Keratinocyte (primary cell): ENCODE measurements around the gene TMEM132C. TPM values are rescaled to one million over a fixed set of nuclear protein-coding genes. Genes with fewer than 3 reads are reported as not detected.

Experiments
- DNase-seq: peaks from one replicate; pipeline ENCODE4 v3.0.0-alpha.2; 2011; ENCODE audit warnings: low read depth, missing footprints, low spot score
- FAIRE-seq: peaks from 2 replicates; lab custom pipeline; 2011; peaks lifted over from hg19 to GRCh38; lab: Jason Lieb, UNC
- H2AFZ ChIP-seq: 2 replicates; pipeline ENCODE4 v1.6.0; 2012; ENCODE audit warnings: low read length, control low read depth, inconsistent platforms; ENCODE audit not compliant: control insufficient read depth
- H3K27ac ChIP-seq: 2 replicates; pipeline ENCODE4 v1.5.1; 2011; ENCODE audit warnings: low read length; ENCODE audit not compliant: control insufficient read depth, insufficient read depth
- H3K27me3 ChIP-seq: 3 replicates; pipeline ENCODE4 v1.6.0; 2011; ENCODE audit warnings: low read length; ENCODE audit not compliant: control insufficient read depth, insufficient read depth; ENCODE audit errors: extremely low read depth
- H3K36me3 ChIP-seq, 2 experiments: 2 replicates in 1 of 2; 3 replicates in 1 of 2; pipeline ENCODE4 v1.5.1; 2011; ENCODE audit warnings: low read length in 2 of 2, mild to moderate bottlenecking in 1 of 2; ENCODE audit not compliant: control insufficient read depth in 2 of 2, insufficient read depth in 2 of 2; ENCODE audit errors: extremely low read depth in 1 of 2
- H3K4me1 ChIP-seq: 3 replicates; pipeline ENCODE4 v1.5.1; 2011; ENCODE audit warnings: low read length; ENCODE audit not compliant: control insufficient read depth, insufficient read depth; ENCODE audit errors: extremely low read depth
- H3K4me2 ChIP-seq: 3 replicates; pipeline ENCODE4 v1.6.0; 2011; ENCODE audit warnings: low read depth, low read length; ENCODE audit not compliant: control insufficient read depth, insufficient read depth; ENCODE audit errors: extremely low read depth
- H3K4me3 ChIP-seq, 3 experiments: fragments of 200-600 bp in 1 of 3; sonication (generic) in 1 of 3; 2 replicates in 2 of 3; 3 replicates in 1 of 3; pipeline ENCODE4 v1.5.1; 2011 to 2016; ENCODE audit warnings: low read length in 3 of 3, mild to moderate bottlenecking in 3 of 3, control low read depth in 2 of 3, inconsistent platforms in 1 of 3, low read depth in 1 of 3, mixed read lengths in 1 of 3, mixed run types in 1 of 3, moderate library complexity in 1 of 3; ENCODE audit not compliant: control insufficient read depth in 2 of 3, insufficient read depth in 2 of 3; ENCODE audit errors: extremely low read depth in 1 of 3
- H3K79me2 ChIP-seq: 2 replicates; pipeline ENCODE4 v1.6.0; 2012; ENCODE audit warnings: low read length; ENCODE audit not compliant: control insufficient read depth, insufficient read depth
- H3K9ac ChIP-seq: 3 replicates; pipeline ENCODE4 v1.6.0; 2011; ENCODE audit warnings: low read length; ENCODE audit not compliant: control insufficient read depth, insufficient read depth; ENCODE audit errors: extremely low read depth
- H3K9me1 ChIP-seq: 3 replicates; pipeline ENCODE4 v1.6.0; 2011; ENCODE audit warnings: low read length; ENCODE audit not compliant: control insufficient read depth, insufficient read depth; ENCODE audit errors: extremely low read depth
- H3K9me3 ChIP-seq: 2 replicates; pipeline ENCODE4 v1.5.1; 2012; ENCODE audit warnings: low read depth, low read length; ENCODE audit not compliant: control insufficient read depth
- H4K20me1 ChIP-seq: 3 replicates; pipeline ENCODE4 v1.6.0; 2011; ENCODE audit warnings: low read length; ENCODE audit not compliant: control insufficient read depth, insufficient read depth; ENCODE audit errors: extremely low read depth
- EZH2 ChIP-seq: IDR thresholded peaks from one replicate; pipeline ENCODE4 v1.6.1; 2012; ENCODE audit warnings: inconsistent platforms, mild to moderate bottlenecking, low read length, moderate library complexity
- dilution Hi-C: fragments of 300-500 bp; cut with MboI; formaldehyde crosslinking; loops from one replicate; pipeline ENCODE4 v1.7.0; 2020; ENCODE audit warnings: low sequenced_read_pairs; ENCODE audit not compliant: extremely low pct_ligation_motif_present
- polyA plus RNA-seq, 5 experiments: library from polyadenylated mRNA; depleted of rRNA in 3 of 5; stranded (reverse) in 3 of 5; stranded (forward) in 1 of 5; unstranded in 1 of 5; fragments of >200 nt; gene quantifications; 1 replicate in 1 of 5; 2 replicates in 3 of 5; 3 replicates in 1 of 5; pipeline versions ENCODE4 v1.2.1 to v1.2.3, GENCODE V29; 2011 to 2012; ENCODE audit warnings: missing spikeins in 2 of 5, low read depth in 1 of 5, low replicate concordance in 1 of 5
- TF ChIP-seq, protein P1 (sequence below), 3 experiments: IDR thresholded peaks in 1 of 3; conservative IDR thresholded peaks in 1 of 3; optimal IDR thresholded peaks in 1 of 3; 2 replicates in 2 of 3; 3 replicates in 1 of 3; pipeline versions ENCODE3 to v1.5.1; 2011; ENCODE audit warnings: low read length in 3 of 3, mild to moderate bottlenecking in 3 of 3, moderate library complexity in 2 of 3, control low read depth in 1 of 3, inconsistent platforms in 1 of 3; ENCODE audit not compliant: insufficient read depth in 2 of 3; ENCODE audit errors: extremely low read depth in 1 of 3

TMEM132C gene
- polyA plus RNA-seq, 1 donor (not counting 4 experiments of a cell fraction or from before 2014, with no cell fraction given): not detected

DNA sequence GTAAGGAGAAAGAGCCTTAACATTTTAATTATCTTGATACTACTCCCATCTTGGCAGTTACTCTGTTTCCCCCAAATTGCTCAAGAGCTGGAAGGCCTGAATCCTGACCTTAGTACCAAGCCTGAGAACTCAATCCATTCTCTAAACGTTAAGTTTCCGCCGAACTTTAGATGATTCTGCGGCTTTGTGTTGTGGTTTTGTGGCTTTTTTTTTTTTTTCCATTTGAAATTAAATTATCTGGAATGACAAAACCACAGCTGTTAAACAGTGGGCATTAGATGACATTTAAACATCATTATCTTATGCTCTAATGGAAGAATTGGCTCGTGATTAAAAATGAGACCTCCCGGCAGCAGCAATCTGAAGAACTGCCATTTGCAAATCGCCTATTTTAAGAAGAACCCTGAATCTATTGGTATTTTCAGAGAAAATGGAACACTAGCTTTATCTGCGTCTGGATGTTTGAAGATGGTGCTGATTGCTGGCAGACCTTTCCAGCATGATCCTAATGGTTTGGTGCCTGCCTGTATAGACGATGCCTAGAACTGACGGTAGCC lies 38.4 kb downstream of the TMEM132C start:
- DNase-seq: no peak
- no peaks in the 10 kb centered on the region for H3K4me1 ChIP-seq
- dilution Hi-C loops: no loop called here
- no peaks in the 10 kb centered on the region for H3K27me3 ChIP-seq
- no peak overlapping the region for H3K4me3 ChIP-seq
- no peak for FAIRE-seq
- H2AFZ ChIP-seq: no peak overlapping the region
- H3K4me2 ChIP-seq: no peak overlapping the region
- no peak for TF ChIP-seq EZH2
- TF ChIP-seq, protein P1, sequence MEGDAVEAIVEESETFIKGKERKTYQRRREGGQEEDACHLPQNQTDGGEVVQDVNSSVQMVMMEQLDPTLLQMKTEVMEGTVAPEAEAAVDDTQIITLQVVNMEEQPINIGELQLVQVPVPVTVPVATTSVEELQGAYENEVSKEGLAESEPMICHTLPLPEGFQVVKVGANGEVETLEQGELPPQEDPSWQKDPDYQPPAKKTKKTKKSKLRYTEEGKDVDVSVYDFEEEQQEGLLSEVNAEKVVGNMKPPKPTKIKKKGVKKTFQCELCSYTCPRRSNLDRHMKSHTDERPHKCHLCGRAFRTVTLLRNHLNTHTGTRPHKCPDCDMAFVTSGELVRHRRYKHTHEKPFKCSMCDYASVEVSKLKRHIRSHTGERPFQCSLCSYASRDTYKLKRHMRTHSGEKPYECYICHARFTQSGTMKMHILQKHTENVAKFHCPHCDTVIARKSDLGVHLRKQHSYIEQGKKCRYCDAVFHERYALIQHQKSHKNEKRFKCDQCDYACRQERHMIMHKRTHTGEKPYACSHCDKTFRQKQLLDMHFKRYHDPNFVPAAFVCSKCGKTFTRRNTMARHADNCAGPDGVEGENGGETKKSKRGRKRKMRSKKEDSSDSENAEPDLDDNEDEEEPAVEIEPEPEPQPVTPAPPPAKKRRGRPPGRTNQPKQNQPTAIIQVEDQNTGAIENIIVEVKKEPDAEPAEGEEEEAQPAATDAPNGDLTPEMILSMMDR (optimal IDR thresholded peaks at IDR 0.05 in 1 of 3, IDR thresholded peaks at IDR 0.05 in 1 of 3, conservative IDR thresholded peaks at IDR 0.05 in 1 of 3; ENCODE audit: extremely low read depth in 1 of 3, insufficient read depth in 2 of 3, low read length in 3 of 3): no peak
- no peaks in the 10 kb centered on the region for H3K9me1 ChIP-seq
- no peak overlapping the region for H3K9ac ChIP-seq
- H3K36me3 ChIP-seq: no peaks in the 10 kb centered on the region
- no peaks in the 10 kb centered on the region for H4K20me1 ChIP-seq
- H3K79me2 ChIP-seq: no peaks in the 10 kb centered on the region
- H3K9me3 ChIP-seq: peaks cover 4% of the 10 kb centered on the region
- no peak overlapping the region for H3K27ac ChIP-seq

- no peak overlapping the region for H3K4me2 ChIP-seq
- TF ChIP-seq EZH2: no peak
- TF ChIP-seq, protein P1 (optimal IDR thresholded peaks at IDR 0.05 in 1 of 3, IDR thresholded peaks at IDR 0.05 in 1 of 3, conservative IDR thresholded peaks at IDR 0.05 in 1 of 3; ENCODE audit: extremely low read depth in 1 of 3, insufficient read depth in 2 of 3, low read length in 3 of 3): no peak
- dilution Hi-C loops: no loop called here
- no peaks in the 10 kb centered on the region for H3K4me1 ChIP-seq
- H3K36me3 ChIP-seq: no peaks in the 10 kb centered on the region
- H3K9ac ChIP-seq: no peak overlapping the region
- no peak for FAIRE-seq
- no peaks in the 10 kb centered on the region for H3K27me3 ChIP-seq
- no peak overlapping the region for H3K27ac ChIP-seq
- peaks cover 6% of the 10 kb centered on the region for H3K9me3 ChIP-seq
- H4K20me1 ChIP-seq: no peaks in the 10 kb centered on the region
- H2AFZ ChIP-seq: no peak overlapping the region
- H3K79me2 ChIP-seq: no peaks in the 10 kb centered on the region
- no peak overlapping the region for H3K4me3 ChIP-seq
- no peaks in the 10 kb centered on the region for H3K9me1 ChIP-seq
- no peak for DNase-seq
Measured at GRCh38 chr12:128307791-128308190, 40.8 kb downstream of the TMEM132C start.
